BE2C (cell line): ENCODE data around the gene NRG2.

Experiments
- DNase-seq: peaks from one replicate; pipeline ENCODE4 v3.0.0-alpha.2; 2020
- H3K27me3 ChIP-seq: fragments of 250-450 bp; sonication (Bioruptor Pico); 2 replicates; pipeline ENCODE4 v1.5.1; 2020; ENCODE audit warnings: mild to moderate bottlenecking
- H3K36me3 ChIP-seq: fragments of 250-450 bp; sonication (Bioruptor Pico); 2 replicates; pipeline ENCODE4 v1.5.1; 2020; ENCODE audit warnings: mild to moderate bottlenecking
- H3K4me1 ChIP-seq: fragments of 250-450 bp; sonication (Bioruptor Pico); 2 replicates; pipeline ENCODE4 v1.5.1; 2020
- H3K4me3 ChIP-seq: 2 replicates; pipeline ENCODE4 v1.5.1; 2011; ENCODE audit warnings: low read depth, low read length
- H3K9me3 ChIP-seq: fragments of 250-450 bp; sonication (Bioruptor Pico); 2 replicates; pipeline ENCODE4 v1.5.1; 2020
- TF ChIP-seq, protein P1 (sequence below): IDR thresholded peaks from 2 replicates; pipeline ENCODE4 v1.5.1; 2012; ENCODE audit warnings: mild to moderate bottlenecking, low read depth, low read length

NRG2 gene

DNA sequence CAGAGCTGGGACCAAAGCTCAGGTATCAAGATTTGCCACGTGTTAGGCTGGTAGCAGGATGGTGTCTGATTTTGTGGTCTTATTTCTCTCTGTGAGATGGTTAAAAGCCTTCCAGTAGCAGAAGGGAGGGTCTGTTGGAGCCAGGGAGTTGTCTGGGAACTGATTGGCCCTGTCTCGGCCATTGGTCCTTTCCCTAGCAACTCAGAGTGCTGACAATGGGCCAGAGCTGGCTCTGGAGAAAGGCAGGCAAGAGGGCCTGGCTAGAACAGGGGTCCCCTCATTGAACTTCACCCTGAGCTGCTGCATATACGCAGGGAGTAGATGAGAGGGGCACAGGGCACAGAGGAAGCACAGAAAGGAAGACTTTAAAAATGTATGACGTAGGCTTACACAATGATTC lies 154.7 kb downstream of the NRG2 start:
- no peak overlapping the region for H3K4me3 ChIP-seq

DNA sequence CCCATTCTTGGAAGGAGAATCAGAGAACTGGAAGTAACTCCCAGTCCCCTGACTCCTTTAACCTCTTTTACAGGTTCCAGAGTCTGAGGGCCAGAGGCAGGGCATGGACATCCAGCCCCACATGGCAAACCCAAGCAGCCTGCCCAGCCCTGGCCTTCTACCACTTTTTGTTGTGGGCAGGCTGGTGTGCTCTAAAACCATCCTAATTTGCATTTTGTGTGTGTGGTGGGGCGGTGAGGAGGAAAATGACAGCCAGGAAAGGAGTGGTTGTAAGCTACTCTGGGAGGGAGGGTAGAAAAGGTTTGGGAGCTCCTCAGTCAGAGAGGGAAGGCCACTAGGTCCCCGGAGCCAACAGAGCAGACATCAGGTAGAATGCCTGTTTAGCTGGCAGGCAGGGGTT lies 156.9 kb downstream of the NRG2 start:
- Histone ChIP-seq H3K27me3 (no peaks in the 10 kb centered on the region), H3K36me3 (no peaks in the 10 kb centered on the region), H3K4me1 (peaks cover 22% of the 10 kb centered on the region), H3K9me3 (no peaks in the 10 kb centered on the region), H3K4me3 (no peak overlapping the region)
- DNase-seq, result no peak
- TF ChIP-seq, protein P1, sequence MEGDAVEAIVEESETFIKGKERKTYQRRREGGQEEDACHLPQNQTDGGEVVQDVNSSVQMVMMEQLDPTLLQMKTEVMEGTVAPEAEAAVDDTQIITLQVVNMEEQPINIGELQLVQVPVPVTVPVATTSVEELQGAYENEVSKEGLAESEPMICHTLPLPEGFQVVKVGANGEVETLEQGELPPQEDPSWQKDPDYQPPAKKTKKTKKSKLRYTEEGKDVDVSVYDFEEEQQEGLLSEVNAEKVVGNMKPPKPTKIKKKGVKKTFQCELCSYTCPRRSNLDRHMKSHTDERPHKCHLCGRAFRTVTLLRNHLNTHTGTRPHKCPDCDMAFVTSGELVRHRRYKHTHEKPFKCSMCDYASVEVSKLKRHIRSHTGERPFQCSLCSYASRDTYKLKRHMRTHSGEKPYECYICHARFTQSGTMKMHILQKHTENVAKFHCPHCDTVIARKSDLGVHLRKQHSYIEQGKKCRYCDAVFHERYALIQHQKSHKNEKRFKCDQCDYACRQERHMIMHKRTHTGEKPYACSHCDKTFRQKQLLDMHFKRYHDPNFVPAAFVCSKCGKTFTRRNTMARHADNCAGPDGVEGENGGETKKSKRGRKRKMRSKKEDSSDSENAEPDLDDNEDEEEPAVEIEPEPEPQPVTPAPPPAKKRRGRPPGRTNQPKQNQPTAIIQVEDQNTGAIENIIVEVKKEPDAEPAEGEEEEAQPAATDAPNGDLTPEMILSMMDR, result no peak

More for the DNA sequence above, 154.7 kb downstream of the NRG2 start:
- Histone ChIP-seq H3K4me1 (peaks cover 11% of the 10 kb centered on the region), H3K9me3 (no peaks in the 10 kb centered on the region), H3K36me3 (no peaks in the 10 kb centered on the region), H3K27me3 (no peaks in the 10 kb centered on the region)
- no peak for DNase-seq
- TF ChIP-seq, protein P1, result no peak

DNA sequence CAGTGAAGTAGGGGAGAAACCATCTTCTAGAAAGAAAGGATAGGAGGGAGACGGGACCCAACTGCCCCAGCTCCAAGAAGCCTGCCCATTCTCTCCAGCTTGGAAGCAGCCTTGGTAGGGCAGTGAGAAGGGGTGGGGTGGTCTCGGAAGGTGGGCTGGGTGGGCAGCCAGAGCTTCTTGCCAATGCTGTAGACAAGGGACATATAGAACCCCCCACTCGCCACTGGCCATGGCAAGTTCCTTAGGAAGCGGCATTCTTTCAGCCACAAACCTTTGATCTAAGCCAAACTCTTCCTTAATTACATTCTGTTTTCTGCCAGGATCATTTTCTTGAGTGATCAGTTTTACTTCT lies 157.3 kb downstream of the NRG2 start:
- TF ChIP-seq, protein P1, result no peak
- H3K4me3 ChIP-seq, result no peak overlapping the region

DNA sequence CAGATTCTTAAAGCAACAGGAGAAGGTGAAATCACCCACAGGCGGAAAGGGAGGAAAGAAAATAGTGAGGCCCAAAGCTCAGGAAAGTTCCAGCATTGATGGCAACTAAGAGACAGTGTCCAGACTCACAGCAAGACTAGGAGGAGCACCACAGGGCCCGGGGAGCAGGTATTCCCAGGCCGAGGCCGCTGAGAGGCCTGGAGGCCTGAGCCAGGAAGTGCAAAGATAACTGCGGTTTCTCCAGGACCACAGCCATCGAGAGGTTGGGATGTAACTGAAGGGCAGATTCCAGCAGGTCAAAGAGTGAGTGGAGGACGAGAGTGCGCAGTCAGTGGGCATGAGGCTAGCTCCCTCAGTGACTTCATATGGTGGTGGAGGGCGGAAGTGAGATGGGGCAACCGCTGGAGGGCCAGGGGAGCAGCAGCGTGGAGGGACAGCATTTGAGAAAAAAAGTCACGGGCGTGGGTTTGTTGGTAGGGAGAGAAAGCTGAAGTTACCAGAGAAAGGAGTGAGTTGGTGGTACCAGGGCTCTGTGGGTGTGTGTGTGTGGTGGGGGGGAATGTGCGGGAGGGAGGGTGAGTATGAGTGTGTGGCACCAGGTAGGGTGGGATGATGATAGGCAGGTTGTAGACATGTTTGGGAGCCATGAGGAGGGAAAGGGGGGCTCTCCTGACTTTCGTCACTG lies 157.8 kb downstream of the NRG2 start:
- no peak for DNase-seq
- Histone ChIP-seq H3K4me3 (no peak overlapping the region), H3K4me1 (peaks cover 31% of the 10 kb centered on the region), H3K9me3 (no peaks in the 10 kb centered on the region), H3K27me3 (no peaks in the 10 kb centered on the region), H3K36me3 (no peaks in the 10 kb centered on the region)
- TF ChIP-seq, protein P1, result no peak

More for the DNA sequence above, 157.3 kb downstream of the NRG2 start:
- Histone ChIP-seq H3K36me3 (no peaks in the 10 kb centered on the region), H3K27me3 (no peaks in the 10 kb centered on the region), H3K9me3 (no peaks in the 10 kb centered on the region), H3K4me1 (peaks cover 26% of the 10 kb centered on the region)
- DNase-seq, result no peak

DNA sequence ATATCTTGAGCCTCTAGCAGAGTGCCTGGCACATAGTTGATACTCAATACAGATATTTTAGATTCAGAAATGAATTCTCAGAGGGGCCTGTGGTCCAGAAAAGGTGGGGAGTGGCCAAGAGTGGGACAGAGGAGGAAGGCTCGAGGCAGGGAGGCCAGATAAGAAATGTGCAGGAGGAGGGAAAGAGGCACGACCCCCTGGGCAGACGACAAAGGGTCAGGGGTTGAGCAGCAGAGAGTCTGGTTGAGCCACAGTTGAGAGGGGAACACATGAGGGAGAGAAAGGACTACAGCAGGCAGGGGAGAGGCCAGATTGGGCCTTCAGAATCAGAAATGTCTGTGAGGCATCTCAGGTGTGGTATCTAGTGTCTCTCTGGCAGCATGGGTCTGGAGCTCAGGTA lies 158.4 kb downstream of the NRG2 start:
- no peak for DNase-seq
- TF ChIP-seq, protein P1, result no peak
- no peak overlapping the region for H3K4me3 ChIP-seq
- peaks cover 37% of the 10 kb centered on the region for H3K4me1 ChIP-seq
- no peaks in the 10 kb centered on the region for H3K27me3 ChIP-seq
- no peaks in the 10 kb centered on the region for H3K9me3 ChIP-seq
- H3K36me3 ChIP-seq, result no peaks in the 10 kb centered on the region

DNA sequence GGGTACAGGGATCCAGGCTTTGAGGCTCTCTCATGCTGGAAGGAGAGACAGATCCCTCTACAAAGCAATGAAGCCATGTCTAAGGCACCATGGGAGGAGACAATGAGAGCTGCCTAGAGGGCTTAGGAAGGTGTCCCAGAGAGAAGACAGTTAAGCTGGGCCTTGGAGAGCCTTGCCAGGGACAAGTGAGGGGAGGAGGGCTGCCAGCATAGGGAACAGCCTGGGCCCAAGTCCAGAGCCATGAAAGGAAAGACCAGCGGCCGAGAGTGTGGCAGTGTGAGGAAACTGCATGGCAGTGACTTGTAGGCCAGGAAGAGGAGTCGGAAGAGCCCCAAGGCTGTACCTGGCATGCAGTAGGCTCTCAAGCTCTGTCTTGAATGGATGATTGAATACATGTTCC lies 159.0 kb downstream of the NRG2 start:
- TF ChIP-seq, protein P1, result no peak
- H3K27me3 ChIP-seq, result no peaks in the 10 kb centered on the region

More for the DNA sequence above, 159.0 kb downstream of the NRG2 start:
- no peaks in the 10 kb centered on the region for H3K36me3 ChIP-seq
- no peak for DNase-seq
- H3K9me3 ChIP-seq, result no peaks in the 10 kb centered on the region
- H3K4me1 ChIP-seq, result peaks cover 38% of the 10 kb centered on the region
- H3K4me3 ChIP-seq, result no peak overlapping the region
